HG02623 (cell line): ENCODE measurements around the gene ONECUT3.

Experiments
- ATAC-seq: cut with Tn5 transposase; IDR thresholded peaks from one replicate; pipeline ENCODE4 v1.9.1; 2021; ENCODE audit warnings: moderate library complexity; ENCODE audit not compliant: unreplicated experiment

Gene ONECUT3

DNA sequence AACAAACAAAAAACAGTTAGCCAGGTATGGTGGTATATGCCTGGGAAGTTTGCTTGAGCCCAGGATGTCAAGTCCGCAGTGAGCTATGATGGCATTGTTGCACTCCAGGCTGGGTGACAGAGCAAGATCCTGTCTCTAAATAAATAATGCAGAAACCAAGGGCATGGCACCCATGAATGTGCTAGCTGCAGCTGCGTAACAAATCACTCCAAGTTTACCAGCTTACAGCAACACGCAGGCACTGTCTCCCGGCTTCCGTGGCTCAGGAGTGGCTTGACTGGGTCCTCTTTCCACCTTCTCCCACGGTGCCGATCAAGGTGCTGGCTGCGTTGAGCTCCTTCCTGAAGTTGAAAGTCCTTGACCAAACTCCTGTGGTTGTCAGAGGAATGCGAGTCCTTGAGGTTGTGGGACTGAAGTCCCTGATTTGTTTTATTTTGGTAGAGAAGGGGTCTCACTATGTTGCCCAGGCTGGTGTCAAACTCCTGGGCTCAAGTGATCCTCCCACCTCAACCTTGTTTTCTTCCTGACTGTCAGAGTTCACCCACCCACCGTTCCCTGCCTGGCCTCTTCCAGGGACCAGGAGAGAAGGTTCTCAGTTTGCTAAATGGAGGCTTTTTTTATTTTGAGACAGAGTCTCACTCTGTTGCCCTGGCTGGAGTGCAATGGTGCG, 13.2 kb upstream of the ONECUT3 start:
- no peak for ATAC-seq

DNA sequence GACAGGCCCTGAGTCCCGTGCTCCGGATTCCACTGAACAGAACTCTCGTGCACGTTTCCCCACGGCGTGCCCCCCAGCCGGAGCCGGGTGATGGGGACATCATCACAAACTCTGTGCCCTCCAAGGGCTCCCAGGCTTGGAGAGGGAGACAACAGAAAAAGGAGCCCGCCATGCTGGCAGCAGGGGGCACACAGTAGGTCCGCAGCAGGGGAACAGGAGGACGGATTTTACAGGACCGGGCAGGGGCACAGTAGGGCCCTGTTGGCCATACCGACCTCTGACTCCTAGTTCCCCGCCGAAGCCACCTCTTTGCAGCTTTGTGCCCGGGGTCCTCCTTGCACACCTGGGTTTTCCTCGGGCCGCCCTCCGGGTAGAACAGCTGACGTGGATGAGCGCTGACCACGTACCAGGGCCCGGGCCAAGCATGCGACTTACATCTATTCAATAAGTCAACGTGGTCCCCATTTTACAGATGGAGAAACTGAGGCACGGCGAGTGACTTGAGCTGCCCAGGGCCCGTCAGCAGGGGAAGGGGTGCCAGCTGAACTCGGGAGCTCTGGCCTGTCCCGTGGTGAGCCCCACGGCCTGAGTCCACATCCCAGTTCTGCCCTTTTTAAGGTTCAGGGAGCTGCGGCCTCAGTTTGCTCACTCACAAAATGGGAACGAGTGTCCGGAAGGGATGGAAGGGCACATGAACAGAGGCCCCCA, 10.2 kb upstream of the ONECUT3 start:
- no peak for ATAC-seq

DNA sequence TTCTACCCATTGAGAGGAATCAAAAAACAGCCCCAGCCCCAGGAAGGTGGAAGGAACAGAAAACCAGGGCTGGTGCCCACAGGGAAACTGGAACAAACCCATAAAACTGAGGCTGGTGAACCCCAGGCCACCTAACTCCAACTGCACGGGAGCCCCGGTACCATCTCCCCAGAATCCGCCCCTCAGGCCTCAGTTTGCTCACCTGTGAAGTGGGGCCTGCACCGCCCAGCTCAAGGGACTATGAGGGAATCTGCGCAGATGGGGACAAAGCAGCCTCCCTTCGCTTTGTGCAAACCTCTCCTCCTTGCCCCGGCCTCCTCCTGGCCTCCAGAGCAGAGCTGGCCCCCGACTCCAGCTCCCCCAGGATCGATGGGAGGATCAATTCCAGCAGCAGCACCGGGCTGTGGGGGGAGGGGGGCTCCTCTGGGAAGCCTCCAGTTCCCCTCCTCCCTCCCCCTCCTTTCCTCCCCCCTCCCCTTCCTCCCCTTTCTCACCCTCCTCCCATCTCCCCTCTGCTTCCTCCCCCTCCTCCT, 9.1 kb upstream of the ONECUT3 start:
- ATAC-seq: no peak

- no peak for ATAC-seq
Observed at GRCh38 chr19:1744822-1745563, 8.3 kb upstream of the ONECUT3 start.

- ATAC-seq: no peak
Observed at GRCh38 chr19:1745589-1746031, 7.7 kb upstream of the ONECUT3 start.

GRCh38 chr19:1746401-1747284, 6.7 kb upstream of the ONECUT3 start:
- ATAC-seq: no peak

- no peak for ATAC-seq
Observed at GRCh38 chr19:1747285-1748114, 5.8 kb upstream of the ONECUT3 start.

- no peak for ATAC-seq
Observed at GRCh38 chr19:1748115-1748872, 5.0 kb upstream of the ONECUT3 start.

- no peak for ATAC-seq
Observed at GRCh38 chr19:1748873-1749341, 4.4 kb upstream of the ONECUT3 start.

GRCh38 chr19:1749373-1750342, 3.6 kb upstream of the ONECUT3 start:
- no peak for ATAC-seq

- ATAC-seq: no peak
Observed at GRCh38 chr19:1750343-1751021, 2.8 kb upstream of the ONECUT3 start.

DNA sequence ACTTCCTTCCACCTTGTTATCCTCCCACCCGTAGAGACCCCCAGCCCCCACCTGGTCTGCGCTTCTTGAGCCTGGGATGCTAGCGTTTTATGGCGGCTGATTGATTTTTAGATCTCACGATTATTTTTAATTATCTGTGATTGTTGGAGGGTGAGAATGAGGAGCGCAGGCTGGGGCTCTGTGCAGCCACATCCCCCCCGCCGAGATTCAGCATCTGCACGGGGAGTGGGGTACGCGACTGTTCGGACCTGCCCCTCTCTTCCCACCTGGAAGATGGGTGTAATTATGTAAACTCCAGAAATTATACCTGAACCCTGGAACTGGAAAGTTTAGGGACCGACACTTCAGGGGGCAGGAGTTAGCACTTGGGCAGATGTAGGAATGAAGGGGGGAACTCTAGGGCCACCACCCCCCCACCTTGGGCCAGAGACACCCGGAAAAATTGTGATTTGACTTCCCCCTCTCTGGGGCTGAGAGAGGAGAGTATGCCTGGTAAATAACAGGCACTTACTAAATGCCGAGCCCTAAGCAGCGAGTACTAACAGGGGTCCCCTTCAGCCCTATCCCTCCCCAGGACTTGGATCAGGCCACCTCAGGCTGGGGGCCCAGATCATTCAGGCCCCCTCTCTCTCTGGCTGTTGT, 1.8 kb upstream of the ONECUT3 start:
- no peak for ATAC-seq

- no peak for ATAC-seq
Observed at GRCh38 chr19:1752009-1752756, 1.1 kb upstream of the ONECUT3 start.

DNA sequence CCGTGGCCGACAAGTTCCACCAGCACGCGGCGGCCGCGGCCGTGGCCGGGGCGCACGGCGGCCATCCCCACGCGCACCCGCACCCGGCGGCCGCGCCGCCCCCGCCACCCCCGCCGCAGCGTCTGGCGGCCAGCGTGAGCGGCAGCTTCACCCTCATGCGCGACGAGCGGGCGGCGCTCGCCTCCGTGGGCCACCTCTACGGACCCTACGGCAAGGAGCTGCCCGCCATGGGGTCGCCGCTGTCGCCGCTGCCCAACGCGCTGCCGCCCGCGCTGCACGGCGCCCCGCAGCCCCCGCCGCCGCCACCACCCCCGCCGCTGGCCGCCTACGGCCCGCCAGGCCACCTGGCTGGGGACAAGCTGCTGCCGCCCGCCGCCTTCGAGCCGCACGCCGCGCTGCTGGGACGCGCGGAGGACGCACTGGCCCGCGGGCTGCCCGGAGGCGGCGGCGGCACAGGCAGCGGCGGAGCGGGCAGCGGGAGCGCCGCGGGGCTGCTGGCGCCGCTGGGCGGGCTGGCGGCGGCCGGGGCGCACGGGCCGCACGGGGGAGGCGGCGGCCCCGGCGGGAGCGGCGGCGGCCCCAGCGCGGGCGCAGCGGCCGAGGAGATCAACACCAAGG, 821 bp downstream of the ONECUT3 start:
- no peak for ATAC-seq

DNA sequence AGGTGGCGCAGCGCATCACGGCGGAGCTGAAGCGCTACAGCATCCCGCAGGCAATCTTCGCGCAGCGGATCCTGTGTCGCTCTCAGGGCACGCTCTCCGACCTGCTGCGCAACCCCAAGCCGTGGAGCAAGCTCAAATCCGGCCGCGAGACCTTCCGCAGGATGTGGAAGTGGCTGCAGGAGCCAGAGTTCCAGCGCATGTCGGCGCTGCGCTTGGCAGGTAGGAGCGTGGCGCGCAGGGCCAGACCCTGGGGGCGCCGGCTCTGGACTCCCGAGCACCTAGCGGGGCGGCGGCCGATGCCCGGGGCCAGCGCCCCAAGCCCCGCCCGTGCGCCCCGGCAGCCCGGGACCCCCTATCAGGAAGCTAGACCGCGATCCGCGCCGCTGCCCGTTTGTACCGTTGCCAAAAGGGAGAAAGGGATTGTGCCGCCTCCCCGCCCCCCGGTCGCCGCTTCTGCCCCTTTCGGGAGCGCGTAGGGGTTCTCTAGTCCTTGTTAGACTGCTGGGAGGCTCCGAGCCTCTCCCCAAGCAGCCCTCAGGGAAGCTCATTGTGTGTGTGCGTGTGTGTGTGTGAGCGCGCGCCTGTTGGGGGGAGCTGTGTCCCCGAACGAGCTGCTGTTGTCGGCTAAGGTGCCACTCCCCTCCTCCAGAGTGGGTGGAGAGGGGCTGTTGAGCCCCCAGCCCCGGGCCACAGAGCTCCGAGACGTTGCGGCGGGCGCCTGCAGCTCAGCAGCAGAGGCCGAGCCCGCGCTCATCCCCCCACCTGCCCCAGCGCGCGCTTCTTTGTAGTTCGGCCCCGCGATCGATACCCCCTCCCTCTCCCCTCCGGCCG, 1.5 kb downstream of the ONECUT3 start:
- no peak for ATAC-seq
